CD4-positive, alpha-beta T cell (primary cell): Measurements from ENCODE around the gene PPP6R2. TPM values are rescaled to one million over a fixed set of nuclear protein-coding genes. Genes with fewer than 3 reads are reported as not detected.

Experiments used
- ATAC-seq: fragments of 200-7000 bp; cut with Tn5 transposase; one replicate; pipeline ENCODE4 v1.10.0; 2022; ENCODE audit warnings: mild to moderate bottlenecking; ENCODE audit not compliant: poor library complexity
- CTCF ChIA-PET: fragments of 350-600 bp; sonication (Branson Sonifier 250); formaldehyde crosslinking; loops from one replicate; lab custom pipeline; 2021; ENCODE audit warnings: antibody characterized with exemption, inconsistent platforms; lab: Charles Lee
- POLR2A ChIA-PET: fragments of 350-600 bp; sonication (Branson Sonifier 250); formaldehyde crosslinking; loops from one replicate; lab custom pipeline; 2021; ENCODE audit warnings: antibody characterized with exemption, inconsistent platforms; lab: Charles Lee
- DNase-seq, 14 experiments: peaks; one replicate each; pipeline ENCODE4 v3.0.0-alpha.2; 2013 to 2020; ENCODE audit warnings: mixed read lengths in 2 of 14
- H3K27ac ChIP-seq, 2 donors: one replicate each; pipeline versions ENCODE4 v1.5.1 to v1.7.0; 2013; ENCODE audit warnings: low read length in 2 of 2, low read depth in 1 of 2, mild to moderate bottlenecking in 1 of 2
- H3K27me3 ChIP-seq, 2 experiments: 1 replicate in 1 of 2; 2 replicates in 1 of 2; pipeline versions ENCODE4 v1.6.1 to v1.7.0; 2013; ENCODE audit warnings: low read length in 2 of 2, control low read depth in 1 of 2, mild to moderate bottlenecking in 1 of 2, moderate library complexity in 1 of 2; ENCODE audit not compliant: insufficient read depth in 2 of 2, control insufficient read depth in 1 of 2
- H3K36me3 ChIP-seq: one replicate; pipeline ENCODE4 v1.6.1; 2013; ENCODE audit warnings: low read length, control low read depth; ENCODE audit not compliant: insufficient read depth
- H3K4me1 ChIP-seq: one replicate; pipeline ENCODE4 v1.6.1; 2013; ENCODE audit warnings: low read length, control low read depth; ENCODE audit not compliant: insufficient read depth
- H3K4me3 ChIP-seq: one replicate; pipeline ENCODE4 v1.5.1; 2013; ENCODE audit warnings: mild to moderate bottlenecking, low read length, moderate library complexity
- H3K9me3 ChIP-seq, 2 experiments: 1 replicate in 1 of 2; 2 replicates in 1 of 2; pipeline versions ENCODE4 v1.6.1 to v1.7.0; 2013; ENCODE audit warnings: low read length in 2 of 2, mild to moderate bottlenecking in 2 of 2, control low read depth in 1 of 2, moderate library complexity in 1 of 2; ENCODE audit not compliant: control insufficient read depth in 1 of 2, insufficient read depth in 1 of 2
- H3K27ac Mint-ChIP-seq: one replicate; pipeline ENCODE4 v1.8.0; 2020; ENCODE audit warnings: mixed read lengths
- H3K27me3 Mint-ChIP-seq: one replicate; pipeline ENCODE4 v1.8.0; 2021; ENCODE audit warnings: mixed read lengths
- H3K36me3 Mint-ChIP-seq: one replicate; pipeline ENCODE4 v1.8.0; 2021; ENCODE audit warnings: low read depth, mixed read lengths
- H3K4me1 Mint-ChIP-seq: one replicate; pipeline ENCODE4 v1.8.0; 2021; ENCODE audit warnings: low read depth, mixed read lengths
- H3K4me3 Mint-ChIP-seq: one replicate; pipeline ENCODE4 v1.8.0; 2020; ENCODE audit warnings: mild to moderate bottlenecking, mixed read lengths
- H3K9me3 Mint-ChIP-seq: one replicate; pipeline ENCODE4 v1.8.0; 2020; ENCODE audit warnings: mixed read lengths
- intact Hi-C, 2 experiments: fragments of 100-400 bp; cut with DNase I in 1 of 2; cut with micrococcal nuclease in 1 of 2; formaldehyde crosslinking; loops; one replicate each; pipeline versions ENCODE4 v1.15.1 to v1.9.0; 2023 to 2025; cut with DNase I, micrococcal nuclease
- total RNA-seq, 174 experiments: library from RNA in 2 of 174; stranded (reverse) in 2 of 174; gene quantifications; one replicate each; pipeline ENCODE4 v1.2.3 and lab custom pipeline; 2021 to 2026
- TF ChIP-seq, protein P1 (sequence below): fragments of 200-600 bp; IDR thresholded peaks from one replicate; pipeline ENCODE4 v1.8.0; 2022; ENCODE audit warnings: antibody characterized with exemption, mild to moderate bottlenecking

Gene PPP6R2
- total RNA-seq, 2 experiments from 2014 or later, result 47.1 to 48.0 TPM

GRCh38 chr22:50304528-50305392, 38.4 kb upstream of the PPP6R2 start:
- H3K4me1 ChIP-seq, result peaks cover 16% of the 10 kb centered on the region
- CTCF ChIA-PET, result interaction anchor here (0.9 kb wide), 1 partner anchor 22 kb away, joined by 3 read pairs; the partner anchor contains the start of gene DENND6B
- ATAC-seq (no peak), DNase-seq (peak in 3 of 14 experiments; percentile 34 to 70 (median 61))
- TF ChIP-seq, protein P1, sequence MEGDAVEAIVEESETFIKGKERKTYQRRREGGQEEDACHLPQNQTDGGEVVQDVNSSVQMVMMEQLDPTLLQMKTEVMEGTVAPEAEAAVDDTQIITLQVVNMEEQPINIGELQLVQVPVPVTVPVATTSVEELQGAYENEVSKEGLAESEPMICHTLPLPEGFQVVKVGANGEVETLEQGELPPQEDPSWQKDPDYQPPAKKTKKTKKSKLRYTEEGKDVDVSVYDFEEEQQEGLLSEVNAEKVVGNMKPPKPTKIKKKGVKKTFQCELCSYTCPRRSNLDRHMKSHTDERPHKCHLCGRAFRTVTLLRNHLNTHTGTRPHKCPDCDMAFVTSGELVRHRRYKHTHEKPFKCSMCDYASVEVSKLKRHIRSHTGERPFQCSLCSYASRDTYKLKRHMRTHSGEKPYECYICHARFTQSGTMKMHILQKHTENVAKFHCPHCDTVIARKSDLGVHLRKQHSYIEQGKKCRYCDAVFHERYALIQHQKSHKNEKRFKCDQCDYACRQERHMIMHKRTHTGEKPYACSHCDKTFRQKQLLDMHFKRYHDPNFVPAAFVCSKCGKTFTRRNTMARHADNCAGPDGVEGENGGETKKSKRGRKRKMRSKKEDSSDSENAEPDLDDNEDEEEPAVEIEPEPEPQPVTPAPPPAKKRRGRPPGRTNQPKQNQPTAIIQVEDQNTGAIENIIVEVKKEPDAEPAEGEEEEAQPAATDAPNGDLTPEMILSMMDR, result no peak
- Mint-ChIP-seq H3K27ac (no peak overlapping the region), H3K36me3 (no peaks in the 10 kb centered on the region), H3K27me3 (peaks cover 31% of the 10 kb centered on the region), H3K4me3 (no peak overlapping the region), H3K4me1 (no peaks in the 10 kb centered on the region), H3K9me3 (no peaks in the 10 kb centered on the region)
- POLR2A ChIA-PET, result no interaction called here
- H3K36me3 ChIP-seq, result no peaks in the 10 kb centered on the region
- H3K4me3 ChIP-seq, result peak overlapping the region; percentile 5
- H3K27ac ChIP-seq, result no peak overlapping the region
- H3K9me3 ChIP-seq, result peaks cover 0 to 18% of the 10 kb centered on the region in 2 experiments
- peaks cover 34 to 42% of the 10 kb centered on the region in 2 experiments for H3K27me3 ChIP-seq
- intact Hi-C loops, result no loop called here

DNA sequence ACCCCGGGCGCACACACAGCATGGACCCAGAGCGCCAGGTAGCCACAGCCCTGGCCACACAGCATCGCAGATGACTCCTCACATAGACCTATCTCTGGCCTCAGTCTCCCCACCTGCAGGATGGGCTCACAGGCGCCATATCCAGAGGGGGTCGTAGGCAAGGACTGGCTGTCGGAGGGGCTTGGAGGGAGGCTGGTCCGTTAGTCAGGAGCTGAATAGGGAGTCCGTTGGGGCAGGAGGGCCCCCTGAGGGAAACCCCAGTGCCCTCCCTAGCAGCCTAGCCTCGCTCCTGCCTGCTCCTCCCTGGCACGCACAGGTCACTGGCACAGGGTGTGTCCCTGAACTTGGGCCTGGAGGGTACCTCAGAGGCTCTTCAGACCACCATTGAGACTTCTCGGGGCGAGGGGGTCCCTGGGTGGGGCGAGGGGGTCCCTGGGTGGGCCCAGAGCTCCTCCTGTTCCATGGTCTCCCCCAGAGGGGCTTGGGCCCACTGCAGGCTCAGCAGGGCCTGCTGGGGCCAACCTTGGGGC, 37.7 kb upstream of the PPP6R2 start:
- H3K27ac Mint-ChIP-seq, result no peak overlapping the region
- H3K36me3 Mint-ChIP-seq, result no peaks in the 10 kb centered on the region
- ATAC-seq, result no peak
- H3K4me3 Mint-ChIP-seq, result no peak overlapping the region
- TF ChIP-seq, protein P1, result no peak
- H3K4me1 ChIP-seq, result peaks cover 16% of the 10 kb centered on the region
- H3K27ac ChIP-seq, result no peak overlapping the region
- no peaks in the 10 kb centered on the region for H3K4me1 Mint-ChIP-seq
- H3K27me3 Mint-ChIP-seq, result peaks cover 31% of the 10 kb centered on the region
- peak in 1 of 14 experiments; percentile 45 for DNase-seq
- no peaks in the 10 kb centered on the region for H3K36me3 ChIP-seq
- peaks cover 34 to 42% of the 10 kb centered on the region in 2 experiments for H3K27me3 ChIP-seq
- intact Hi-C loops, result no loop called here
- POLR2A ChIA-PET, result no interaction called here
- H3K9me3 Mint-ChIP-seq, result no peaks in the 10 kb centered on the region
- H3K9me3 ChIP-seq, result peaks cover 0 to 18% of the 10 kb centered on the region in 2 experiments
- CTCF ChIA-PET, result interaction anchor here (0.9 kb wide), 1 partner anchor 22 kb away, joined by 3 read pairs; the partner anchor contains the start of gene DENND6B
- H3K4me3 ChIP-seq, result peak overlapping the region; percentile 45

- Histone ChIP-seq H3K27me3 (peaks cover 34 to 42% of the 10 kb centered on the region in 2 experiments), H3K4me3 (peak overlapping the region; percentile 45), H3K36me3 (no peaks in the 10 kb centered on the region), H3K9me3 (peaks cover 0 to 18% of the 10 kb centered on the region in 2 experiments), H3K4me1 (peaks cover 16% of the 10 kb centered on the region), H3K27ac (no peak overlapping the region)
- peaks cover 28% of the 10 kb centered on the region for H3K27me3 Mint-ChIP-seq
- no peak overlapping the region for H3K27ac Mint-ChIP-seq
- H3K36me3 Mint-ChIP-seq, result no peaks in the 10 kb centered on the region
- intact Hi-C loops, result no loop called here
- H3K4me1 Mint-ChIP-seq, result no peaks in the 10 kb centered on the region
- TF ChIP-seq, protein P1, result no peak
- ChIA-PET CTCF (no interaction called here), POLR2A (no interaction called here)
- ATAC-seq (no peak), DNase-seq (peak in 2 of 14 experiments; percentile 59 to 69)
- no peak overlapping the region for H3K4me3 Mint-ChIP-seq
- no peaks in the 10 kb centered on the region for H3K9me3 Mint-ChIP-seq
These were observed 37.1 kb upstream of the PPP6R2 start for GRCh38 chr22:50305923-50306566.
